Calu3 (cell line): Measurements from ENCODE around the gene CACUL1. TPM values are rescaled to one million over a fixed set of nuclear protein-coding genes. Genes with fewer than 3 reads are reported as not detected.

Experiments
- BruUV-seq: library from RNA; stranded (reverse); fragments of 400-500 nt; replicated peaks from 2 replicates; lab custom pipeline; 2021; lab: Mats Ljungman, UMichigan
- CTCF ChIA-PET: fragments of 300-600 bp; sonication (Branson Sonifier 250); formaldehyde crosslinking; loops from one replicate; lab custom pipeline; 2022; ENCODE audit warnings: antibody characterized with exemption; lab: Charles Lee
- DNase-seq: peaks from one replicate; pipeline ENCODE4 v3.0.0; 2022
- H3K27ac Mint-ChIP-seq: one replicate; pipeline ENCODE4 v1.8.0; 2022; ENCODE audit warnings: mixed read lengths; ENCODE audit not compliant: unreplicated experiment
- H3K27me3 Mint-ChIP-seq: one replicate; pipeline ENCODE4 v1.8.0; 2022; ENCODE audit warnings: mixed read lengths; ENCODE audit not compliant: unreplicated experiment
- H3K36me3 Mint-ChIP-seq: one replicate; pipeline ENCODE4 v1.8.0; 2022; ENCODE audit warnings: mild to moderate bottlenecking, moderate library complexity, mixed read lengths; ENCODE audit not compliant: insufficient read depth, unreplicated experiment
- H3K4me1 Mint-ChIP-seq: one replicate; pipeline ENCODE4 v1.8.0; 2022; ENCODE audit warnings: mild to moderate bottlenecking, low read depth, mixed read lengths; ENCODE audit not compliant: unreplicated experiment
- H3K4me3 Mint-ChIP-seq: one replicate; pipeline ENCODE4 v1.8.0; 2022; ENCODE audit warnings: mild to moderate bottlenecking, low read depth, moderate library complexity, mixed read lengths; ENCODE audit not compliant: unreplicated experiment
- H3K9me3 Mint-ChIP-seq: one replicate; pipeline ENCODE4 v1.8.0; 2022; ENCODE audit warnings: low read depth, mixed read lengths; ENCODE audit not compliant: unreplicated experiment
- intact Hi-C: fragments of 100-400 bp; cut with micrococcal nuclease; formaldehyde crosslinking; loops from one replicate; pipeline ENCODE4 v1.10.0; 2022; ENCODE audit not compliant: unreplicated experiment
- total RNA-seq: library from RNA; stranded (reverse); gene quantifications from 2 replicates; pipeline ENCODE4 v1.2.3, GENCODE V29; 2022
- TF ChIP-seq, protein P1 (sequence below): fragments of 200-600 bp; IDR thresholded peaks from one replicate; pipeline ENCODE4 v1.8.0; 2022; ENCODE audit warnings: antibody characterized with exemption; ENCODE audit not compliant: unreplicated experiment

CACUL1 gene
- total RNA-seq, 1 experiment from 2014 or later = 44.6 TPM

GRCh38 chr10:118752409-118752808 is 2.4 kb downstream of the CACUL1 start:
- H3K27me3 Mint-ChIP-seq = no peaks in the 10 kb centered on the region
- H3K36me3 Mint-ChIP-seq = peaks cover 34% of the 10 kb centered on the region
- peaks cover 22% of the 10 kb centered on the region for H3K4me1 Mint-ChIP-seq
- intact Hi-C loops = loop anchor here (10.0 kb wide), 1 partner anchor 162 kb away; no protein-coding TSS in a partner anchor
- peak overlapping the region; percentile 74 for H3K27ac Mint-ChIP-seq
- DNase-seq = no peak
- TF ChIP-seq, protein P1, sequence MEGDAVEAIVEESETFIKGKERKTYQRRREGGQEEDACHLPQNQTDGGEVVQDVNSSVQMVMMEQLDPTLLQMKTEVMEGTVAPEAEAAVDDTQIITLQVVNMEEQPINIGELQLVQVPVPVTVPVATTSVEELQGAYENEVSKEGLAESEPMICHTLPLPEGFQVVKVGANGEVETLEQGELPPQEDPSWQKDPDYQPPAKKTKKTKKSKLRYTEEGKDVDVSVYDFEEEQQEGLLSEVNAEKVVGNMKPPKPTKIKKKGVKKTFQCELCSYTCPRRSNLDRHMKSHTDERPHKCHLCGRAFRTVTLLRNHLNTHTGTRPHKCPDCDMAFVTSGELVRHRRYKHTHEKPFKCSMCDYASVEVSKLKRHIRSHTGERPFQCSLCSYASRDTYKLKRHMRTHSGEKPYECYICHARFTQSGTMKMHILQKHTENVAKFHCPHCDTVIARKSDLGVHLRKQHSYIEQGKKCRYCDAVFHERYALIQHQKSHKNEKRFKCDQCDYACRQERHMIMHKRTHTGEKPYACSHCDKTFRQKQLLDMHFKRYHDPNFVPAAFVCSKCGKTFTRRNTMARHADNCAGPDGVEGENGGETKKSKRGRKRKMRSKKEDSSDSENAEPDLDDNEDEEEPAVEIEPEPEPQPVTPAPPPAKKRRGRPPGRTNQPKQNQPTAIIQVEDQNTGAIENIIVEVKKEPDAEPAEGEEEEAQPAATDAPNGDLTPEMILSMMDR = no peak
- peak overlapping the region; percentile 82 for H3K4me3 Mint-ChIP-seq
- no TSS peak for BruUV-seq
- CTCF ChIA-PET = no interaction called here
- H3K9me3 Mint-ChIP-seq = no peaks in the 10 kb centered on the region

GRCh38 chr10:118751265-118751664 is 3.5 kb downstream of the CACUL1 start:
- Mint-ChIP-seq H3K4me1 (peaks cover 28% of the 10 kb centered on the region), H3K4me3 (no peak overlapping the region), H3K27ac (no peak overlapping the region), H3K9me3 (no peaks in the 10 kb centered on the region), H3K36me3 (peaks cover 34% of the 10 kb centered on the region), H3K27me3 (no peaks in the 10 kb centered on the region)
- intact Hi-C loops = loop anchor here (10.0 kb wide), 1 partner anchor 164 kb away; no protein-coding TSS in a partner anchor
- no TSS peak for BruUV-seq
- CTCF ChIA-PET = no interaction called here
- no peak for DNase-seq
- TF ChIP-seq, protein P1 = no peak

- Mint-ChIP-seq H3K27ac (no peak overlapping the region), H3K27me3 (no peaks in the 10 kb centered on the region), H3K36me3 (peaks cover 16% of the 10 kb centered on the region), H3K4me1 (peaks cover 42% of the 10 kb centered on the region), H3K4me3 (no peak overlapping the region), H3K9me3 (no peaks in the 10 kb centered on the region)
- intact Hi-C loops = no loop called here
- TF ChIP-seq, protein P1 = no peak
- no peak for DNase-seq
- CTCF ChIA-PET = no interaction called here
- BruUV-seq = no TSS peak
These were observed 6.7 kb downstream of the CACUL1 start for GRCh38 chr10:118748041-118748440.

GRCh38 chr10:118746246-118746645 is 8.5 kb downstream of the CACUL1 start:
- no peak for DNase-seq
- no peak overlapping the region for H3K27ac Mint-ChIP-seq
- H3K4me1 Mint-ChIP-seq = peaks cover 49% of the 10 kb centered on the region
- no peaks in the 10 kb centered on the region for H3K27me3 Mint-ChIP-seq
- TF ChIP-seq, protein P1 = no peak
- no peaks in the 10 kb centered on the region for H3K9me3 Mint-ChIP-seq
- intact Hi-C loops = no loop called here
- H3K36me3 Mint-ChIP-seq = peaks cover 12% of the 10 kb centered on the region
- no peak overlapping the region for H3K4me3 Mint-ChIP-seq
- CTCF ChIA-PET = no interaction called here
- BruUV-seq = no TSS peak
